Measurements from ENCODE around the gene PPIG.
"Not testable (repeated sequence)": the region's sequence is repeated elsewhere in the genome, so short reads cannot be mapped to it uniquely, and the experiment has no call there.

Gene PPIG

GRCh38 chr2:169590804-169591203, 6.7 kb downstream of the PPIG start:
- no peak for DNase-seq (ENCODE audit: low read depth in 1 of 2, low spot score in 1 of 2)

- DNase-seq (ENCODE audit: low read depth in 1 of 2, low spot score in 1 of 2) = not testable (repeated sequence)
Observed at GRCh38 chr2:169596546-169596945, 12.4 kb downstream of the PPIG start.

GRCh38 chr2:169598982-169599381, 14.8 kb downstream of the PPIG start:
- no peak for DNase-seq (ENCODE audit: low read depth in 1 of 2, low spot score in 1 of 2)

- no peak for DNase-seq (ENCODE audit: low read depth in 1 of 2, low spot score in 1 of 2)
Observed at GRCh38 chr2:169599568-169599967, 15.4 kb downstream of the PPIG start.

GRCh38 chr2:169609264-169609663, 25.1 kb downstream of the PPIG start:
- DNase-seq (ENCODE audit: low read depth in 1 of 2, low spot score in 1 of 2) = no peak

- no peak for DNase-seq (ENCODE audit: low read depth in 1 of 2, low spot score in 1 of 2)
Observed at GRCh38 chr2:169613876-169614275, 29.7 kb downstream of the PPIG start.

- DNase-seq (ENCODE audit: low read depth in 1 of 2, low spot score in 1 of 2) = not testable (repeated sequence)
Observed at GRCh38 chr2:169615982-169616381, 31.8 kb downstream of the PPIG start.

GRCh38 chr2:169619946-169620345, 35.8 kb downstream of the PPIG start:
- no peak for DNase-seq (ENCODE audit: low read depth in 1 of 2, low spot score in 1 of 2)

- DNase-seq (ENCODE audit: low read depth in 1 of 2, low spot score in 1 of 2) = no peak
Observed at GRCh38 chr2:169620509-169620908, 36.4 kb downstream of the PPIG start.

GRCh38 chr2:169623235-169623634, 39.1 kb downstream of the PPIG start:
- DNase-seq (ENCODE audit: low read depth in 1 of 2, low spot score in 1 of 2) = no peak

GRCh38 chr2:169625781-169626180, 41.6 kb downstream of the PPIG start:
- DNase-seq (ENCODE audit: low read depth in 1 of 2, low spot score in 1 of 2) = no peak

GRCh38 chr2:169636440-169637097, 52.4 kb downstream of the PPIG start:
- DNase-seq (ENCODE audit: low read depth in 1 of 2, low spot score in 1 of 2) = no peak

- no peak for DNase-seq (ENCODE audit: low read depth in 1 of 2, low spot score in 1 of 2)
Observed at GRCh38 chr2:169637620-169638019, 53.5 kb downstream of the PPIG start.

- no peak for DNase-seq (ENCODE audit: low read depth in 1 of 2, low spot score in 1 of 2)
Observed at GRCh38 chr2:169640104-169640503, 56.0 kb downstream of the PPIG start.

- DNase-seq (ENCODE audit: low read depth in 1 of 2, low spot score in 1 of 2) = no peak
Observed at GRCh38 chr2:169641464-169641863, 57.3 kb downstream of the PPIG start.

- no peak for DNase-seq (ENCODE audit: low read depth in 1 of 2, low spot score in 1 of 2)
Observed at GRCh38 chr2:169644173-169644572, 60.0 kb downstream of the PPIG start.

GRCh38 chr2:169647496-169647895, 63.3 kb downstream of the PPIG start:
- DNase-seq (ENCODE audit: low read depth in 1 of 2, low spot score in 1 of 2) = no peak

- no peak for DNase-seq (ENCODE audit: low read depth in 1 of 2, low spot score in 1 of 2)
Observed at GRCh38 chr2:169649278-169649677, 65.1 kb downstream of the PPIG start.

- DNase-seq (ENCODE audit: low read depth in 1 of 2, low spot score in 1 of 2) = no peak
Observed at GRCh38 chr2:169653636-169654035, 69.5 kb downstream of the PPIG start.

- DNase-seq (ENCODE audit: low read depth in 1 of 2, low spot score in 1 of 2) = no peak
Observed at GRCh38 chr2:169656164-169656563, 72.0 kb downstream of the PPIG start.

- no peak for DNase-seq (ENCODE audit: low read depth in 1 of 2, low spot score in 1 of 2)
Observed at GRCh38 chr2:169658877-169659276, 74.7 kb downstream of the PPIG start.

GRCh38 chr2:169659320-169659719, 75.2 kb downstream of the PPIG start:
- no peak for DNase-seq (ENCODE audit: low read depth in 1 of 2, low spot score in 1 of 2)

- DNase-seq (ENCODE audit: low read depth in 1 of 2, low spot score in 1 of 2) = no peak
Observed at GRCh38 chr2:169661265-169661664, 77.1 kb downstream of the PPIG start.

All from activated CD4-positive, alpha-beta T cell treated with anti-CD3 and anti-CD28 coated beads, Interleukin-2, amount 50 U/mL, for 24 hours (primary cell).